Endothelial cell of umbilical vein (primary cell): ENCODE measurements around the gene CECR2. TPM values are rescaled to one million over a fixed set of nuclear protein-coding genes. Genes with fewer than 3 reads are reported as not detected.

Source experiments
- BruUV-seq: library from RNA; stranded (reverse); fragments of 400-500 nt; replicated peaks from 2 replicates; lab custom pipeline; 2021; lab: Mats Ljungman, UMichigan
- CTCF ChIA-PET: fragments of 300-600, 350-600 bp; sonication (Branson Sonifier 250); formaldehyde crosslinking; loops from one replicate; lab custom pipeline; 2021; ENCODE audit warnings: antibody characterized with exemption, inconsistent platforms; lab: Charles Lee
- POLR2A ChIA-PET: fragments of 300-600, 350-600 bp; sonication (Branson Sonifier 250); formaldehyde crosslinking; loops from one replicate; lab custom pipeline; 2021; ENCODE audit warnings: antibody characterized with exemption, inconsistent platforms; lab: Charles Lee
- DNase-seq: peaks from one replicate; pipeline ENCODE4 v3.0.0-alpha.2; 2011; ENCODE audit warnings: low read depth, low spot score
- FAIRE-seq: peaks from 2 replicates; lab custom pipeline; 2011; peaks lifted over from hg19 to GRCh38; lab: Jason Lieb, UNC
- H2AFZ ChIP-seq: 2 replicates; pipeline ENCODE4 v1.6.0; 2012; ENCODE audit warnings: low read depth, low read length, control low read depth, inconsistent platforms
- H3K27ac ChIP-seq: 2 replicates; pipeline ENCODE4 v1.5.1; 2011; ENCODE audit warnings: low read depth, mild to moderate bottlenecking, control low read depth, low read length, moderate library complexity; ENCODE audit not compliant: insufficient read depth
- H3K27me3 ChIP-seq, 2 experiments: 2 replicates each; pipeline versions ENCODE4 v1.6.0 to v1.6.1; 2011; ENCODE audit warnings: low read length in 2 of 2, mixed read lengths in 1 of 2; ENCODE audit not compliant: control insufficient read depth in 2 of 2, insufficient read depth in 2 of 2
- H3K36me3 ChIP-seq, 2 experiments: 2 replicates in 1 of 2; 3 replicates in 1 of 2; pipeline ENCODE4 v1.5.1; 2011; ENCODE audit warnings: low read length in 2 of 2, mild to moderate bottlenecking in 1 of 2, moderate library complexity in 1 of 2; ENCODE audit not compliant: control insufficient read depth in 2 of 2, insufficient read depth in 2 of 2; ENCODE audit errors: extremely low read depth in 1 of 2
- H3K4me1 ChIP-seq: 3 replicates; pipeline ENCODE4 v1.5.1; 2011; ENCODE audit warnings: mild to moderate bottlenecking, low read length; ENCODE audit not compliant: control insufficient read depth, insufficient read depth; ENCODE audit errors: extremely low read depth
- H3K4me2 ChIP-seq: 2 replicates; pipeline ENCODE4 v1.6.1; 2011; ENCODE audit warnings: low read length, control low read depth, mixed read lengths; ENCODE audit not compliant: insufficient read depth
- H3K4me3 ChIP-seq, 3 experiments: fragments of 200-600 bp in 1 of 3; sonication (generic), shearing (Covaris generic) in 1 of 3; replicated peaks in 1 of 3; 2 replicates each; pipeline ENCODE4 v1.5.1; 2011 to 2016; ENCODE audit warnings: control low read depth in 3 of 3, low read length in 3 of 3, mild to moderate bottlenecking in 2 of 3, inconsistent platforms in 1 of 3, low read depth in 1 of 3, moderate library complexity in 1 of 3; ENCODE audit not compliant: insufficient read depth in 1 of 3
- H3K79me2 ChIP-seq: 2 replicates; pipeline ENCODE4 v1.6.0; 2012; ENCODE audit warnings: low read length, inconsistent platforms; ENCODE audit not compliant: control insufficient read depth, insufficient read depth
- H3K9ac ChIP-seq: replicated peaks from 2 replicates; pipeline ENCODE3; 2011; ENCODE audit warnings: low read length, control low read depth; ENCODE audit not compliant: insufficient read depth; ENCODE audit errors: extremely low read depth
- H3K9me1 ChIP-seq: replicated peaks from 3 replicates; pipeline ENCODE4 v1.6.0; 2011; ENCODE audit warnings: mild to moderate bottlenecking, low read length; ENCODE audit not compliant: control insufficient read depth, insufficient read depth; ENCODE audit errors: extremely low read depth
- H3K9me3 ChIP-seq: replicated peaks from 2 replicates; pipeline ENCODE4 v1.5.1; 2012; ENCODE audit warnings: low read length, inconsistent platforms; ENCODE audit not compliant: control insufficient read depth, insufficient read depth
- H4K20me1 ChIP-seq: replicated peaks from 2 replicates; pipeline ENCODE3; 2011; ENCODE audit warnings: mild to moderate bottlenecking, low read length; ENCODE audit not compliant: control insufficient read depth, insufficient read depth; ENCODE audit errors: extremely low read depth
- CTCF ChIP-seq, 2 donors: IDR thresholded peaks; 1 replicate in 1 of 2; 2 replicates in 1 of 2; pipeline ENCODE4 v1.5.1; 2011; ENCODE audit warnings: low read length in 2 of 2, mild to moderate bottlenecking in 2 of 2, moderate library complexity in 2 of 2, control low read depth in 1 of 2, inconsistent platforms in 1 of 2, low read depth in 1 of 2; ENCODE audit not compliant: insufficient read depth in 1 of 2; ENCODE audit errors: extremely low read depth in 1 of 2
- EZH2 ChIP-seq: IDR thresholded peaks from 2 replicates; pipeline ENCODE4 v1.6.1; 2012; ENCODE audit warnings: borderline replicate concordance, low read depth, mild to moderate bottlenecking, moderate library complexity, low read length, inconsistent platforms; ENCODE audit not compliant: severe bottlenecking
- FOS ChIP-seq: IDR thresholded peaks from 2 replicates; pipeline ENCODE4 v1.6.1; 2011; ENCODE audit warnings: mild to moderate bottlenecking, low read length, moderate library complexity, borderline replicate concordance; ENCODE audit not compliant: insufficient read depth
- GATA2 ChIP-seq: IDR thresholded peaks from 2 replicates; pipeline ENCODE4 v1.7.0; 2011; ENCODE audit warnings: low read depth, mild to moderate bottlenecking, moderate library complexity, mixed read lengths, low read length; ENCODE audit not compliant: insufficient read length, insufficient read depth
- JUN ChIP-seq: IDR thresholded peaks from 2 replicates; pipeline ENCODE4 v1.6.1; 2011; ENCODE audit warnings: borderline replicate concordance, low read depth; ENCODE audit not compliant: insufficient read length, insufficient read depth
- MYC ChIP-seq: IDR thresholded peaks from one replicate; pipeline ENCODE4 v1.6.1; 2011; ENCODE audit warnings: mild to moderate bottlenecking, low read depth, low read length
- POLR2A ChIP-seq: IDR thresholded peaks from 2 replicates; pipeline ENCODE4 v1.6.1; 2012; ENCODE audit warnings: low read depth, mild to moderate bottlenecking, control low read depth, low read length
- POLR2AphosphoS5 ChIP-seq: IDR thresholded peaks from 2 replicates; pipeline ENCODE4 v1.6.1; 2012; ENCODE audit warnings: low read depth, mild to moderate bottlenecking, control low read depth, low read length, moderate library complexity; ENCODE audit not compliant: insufficient read depth
- dilution Hi-C: fragments of 300-500 bp; cut with MboI; formaldehyde crosslinking; loops from one replicate; pipeline ENCODE4 v1.15.0; 2019; ENCODE audit warnings: low sequenced_read_pairs; ENCODE audit not compliant: extremely low pct_ligation_motif_present
- intact Hi-C: fragments of 100-400 bp; cut with micrococcal nuclease; formaldehyde crosslinking; loops from one replicate; pipeline ENCODE4 v1.10.0; 2022
- polyA plus RNA-seq, 4 experiments: library from polyadenylated mRNA; depleted of rRNA in 3 of 4; stranded (reverse) in 3 of 4; unstranded in 1 of 4; fragments of >200 nt; gene quantifications; 2 replicates each; pipeline versions ENCODE4 v1.2.1 to v1.2.3, GENCODE V29; 2011 to 2012; ENCODE audit warnings: missing spikeins in 1 of 4
- total RNA-seq: library from RNA; stranded (reverse); gene quantifications from 2 replicates; pipeline ENCODE4 v1.2.3, GENCODE V29; 2021
- TF ChIP-seq, protein P1 (sequence below): IDR thresholded peaks from 2 replicates; pipeline ENCODE4 v1.6.1; 2011; ENCODE audit not compliant: insufficient read depth, insufficient read length

CECR2 gene
- total and polyA plus RNA-seq, 2 donors (not counting 3 experiments of a cell fraction or from before 2014, with no cell fraction given) = 0.01 TPM; not detected in 1

GRCh38 chr22:17578136-17578754, 209.0 kb downstream of the CECR2 start:
- peak; percentile 23 for DNase-seq
- H3K4me1 ChIP-seq = no peaks in the 10 kb centered on the region
- TF ChIP-seq GATA2 (no peak), EZH2 (no peak), POLR2AphosphoS5 (no peak), POLR2A (no peak), JUN (no peak), CTCF (IDR thresholded peaks at IDR 0.05; ENCODE audit: extremely low read depth in 1 of 2, insufficient read depth in 1 of 2, low read depth in 1 of 2, low read length in 2 of 2) (no peak), FOS (no peak), MYC (no peak)
- TF ChIP-seq, protein P1, sequence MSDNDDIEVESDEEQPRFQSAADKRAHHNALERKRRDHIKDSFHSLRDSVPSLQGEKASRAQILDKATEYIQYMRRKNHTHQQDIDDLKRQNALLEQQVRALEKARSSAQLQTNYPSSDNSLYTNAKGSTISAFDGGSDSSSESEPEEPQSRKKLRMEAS = no peak
- H3K9me3 ChIP-seq = no peaks in the 10 kb centered on the region
- no peak overlapping the region for H3K9ac ChIP-seq
- intact Hi-C loops = no loop called here
- CTCF ChIA-PET = interaction anchor here (1.0 to 2.8 kb wide), 3 partner anchors 10 to 252 kb away, joined by 3 to 10 read pairs (median 7); no protein-coding TSS in a partner anchor
- no peaks in the 10 kb centered on the region for H3K9me1 ChIP-seq
- H3K36me3 ChIP-seq = no peaks in the 10 kb centered on the region
- H3K27me3 ChIP-seq = no peaks in the 10 kb centered on the region
- no TSS peak for BruUV-seq
- no peaks in the 10 kb centered on the region for H3K79me2 ChIP-seq
- dilution Hi-C loops = no loop called here
- no peaks in the 10 kb centered on the region for H4K20me1 ChIP-seq
- POLR2A ChIA-PET = no interaction called here
- H3K4me2 ChIP-seq = no peak overlapping the region
- no peak for FAIRE-seq
- H2AFZ ChIP-seq = no peak overlapping the region
- no peak overlapping the region for H3K27ac ChIP-seq
- H3K4me3 ChIP-seq = no peak overlapping the region
